OCI-LY1 (cell line): ENCODE results near the gene TUBAL3.

Experiments
- EZH2 ChIP-seq: fragments of 200-600 bp; sonication (generic), shearing (Covaris generic); IDR thresholded peaks from 2 replicates; pipeline ENCODE4 v1.8.0; 2017; ENCODE audit warnings: borderline replicate concordance, mixed run types, mild to moderate bottlenecking, antibody characterized with exemption, low read length, moderate library complexity, mixed read lengths
- TF ChIP-seq, protein P1 (sequence below): fragments of 200-600 bp; sonication (generic), shearing (Covaris generic); IDR thresholded peaks from 2 replicates; pipeline ENCODE4 v1.5.1; 2017; ENCODE audit warnings: mild to moderate bottlenecking, antibody characterized with exemption, low read length, moderate library complexity, mixed read lengths

DNA sequence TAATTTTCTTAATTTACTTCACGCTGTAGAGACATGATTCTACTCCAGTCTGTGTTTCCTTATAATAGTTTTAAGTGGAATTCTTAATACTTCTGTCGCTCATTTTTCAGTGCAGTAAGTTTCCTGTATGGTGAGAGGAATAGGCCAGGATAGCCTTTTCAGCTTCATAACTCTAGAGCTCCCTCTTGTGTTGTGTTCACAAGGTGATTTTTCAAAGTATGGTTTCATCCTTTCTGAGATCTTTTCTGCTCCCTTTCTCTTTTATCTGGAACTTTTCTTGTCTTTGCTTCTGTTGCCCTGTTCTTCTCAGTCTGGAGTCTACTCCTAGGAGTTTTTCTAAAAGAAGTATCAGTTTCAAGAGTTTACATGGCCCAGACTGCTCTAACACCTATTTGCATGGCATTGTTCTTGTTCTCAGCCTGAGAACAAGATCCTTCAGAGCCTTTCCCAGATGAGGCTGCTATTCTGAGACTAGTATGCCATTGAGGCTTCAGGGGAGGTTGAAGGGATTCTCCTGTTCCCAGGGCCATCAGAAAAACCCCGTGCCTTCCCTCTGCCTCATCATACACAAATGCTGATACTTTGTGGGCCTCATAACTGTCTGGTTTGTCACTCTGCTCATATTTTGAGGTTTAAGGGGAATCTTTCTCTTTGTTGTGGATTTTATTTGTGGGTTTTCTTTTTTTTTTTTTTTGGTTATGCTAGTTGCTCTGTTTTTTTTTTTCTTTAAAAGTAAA, 29.6 kb upstream of the TUBAL3 start:
- TF ChIP-seq, protein P1, sequence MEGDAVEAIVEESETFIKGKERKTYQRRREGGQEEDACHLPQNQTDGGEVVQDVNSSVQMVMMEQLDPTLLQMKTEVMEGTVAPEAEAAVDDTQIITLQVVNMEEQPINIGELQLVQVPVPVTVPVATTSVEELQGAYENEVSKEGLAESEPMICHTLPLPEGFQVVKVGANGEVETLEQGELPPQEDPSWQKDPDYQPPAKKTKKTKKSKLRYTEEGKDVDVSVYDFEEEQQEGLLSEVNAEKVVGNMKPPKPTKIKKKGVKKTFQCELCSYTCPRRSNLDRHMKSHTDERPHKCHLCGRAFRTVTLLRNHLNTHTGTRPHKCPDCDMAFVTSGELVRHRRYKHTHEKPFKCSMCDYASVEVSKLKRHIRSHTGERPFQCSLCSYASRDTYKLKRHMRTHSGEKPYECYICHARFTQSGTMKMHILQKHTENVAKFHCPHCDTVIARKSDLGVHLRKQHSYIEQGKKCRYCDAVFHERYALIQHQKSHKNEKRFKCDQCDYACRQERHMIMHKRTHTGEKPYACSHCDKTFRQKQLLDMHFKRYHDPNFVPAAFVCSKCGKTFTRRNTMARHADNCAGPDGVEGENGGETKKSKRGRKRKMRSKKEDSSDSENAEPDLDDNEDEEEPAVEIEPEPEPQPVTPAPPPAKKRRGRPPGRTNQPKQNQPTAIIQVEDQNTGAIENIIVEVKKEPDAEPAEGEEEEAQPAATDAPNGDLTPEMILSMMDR = peak; percentile 69
- TF ChIP-seq EZH2 = no peak
